IMR-90 (cell line): Measurements from ENCODE around the gene EID3. TPM values are rescaled to one million over a fixed set of nuclear protein-coding genes. Genes with fewer than 3 reads are reported as not detected.

Experiments used
- ATAC-seq: fragments of 200-7000 bp; cut with Tn5 transposase; 2 replicates; pipeline ENCODE4 v1.9.1; 2020; ENCODE audit warnings: low read depth, mild to moderate bottlenecking, moderate library complexity
- BruUV-seq: library from RNA; stranded (reverse); fragments of 400-500 nt; replicated peaks from 2 replicates; lab custom pipeline; 2021; lab: Mats Ljungman, UMichigan
- CTCF ChIA-PET: fragments of 300-600 bp; formaldehyde crosslinking; extraction: SDS; loops from one replicate; lab custom pipeline; 2021; ENCODE audit warnings: antibody characterized with exemption; lab: Yijun Ruan, JAX
- POLR2A ChIA-PET: fragments of 300-600 bp; sonication (Branson Sonifier 250); formaldehyde crosslinking; loops from one replicate; lab custom pipeline; 2022; ENCODE audit warnings: antibody characterized with exemption; ENCODE audit not compliant: unreplicated experiment; lab: Charles Lee
- DNase-seq: peaks from one replicate; pipeline ENCODE4 v3.0.0; 2013
- H2AFZ ChIP-seq: replicated peaks from 2 replicates; pipeline ENCODE3; 2013; ENCODE audit warnings: low read length, mild to moderate bottlenecking; ENCODE audit not compliant: poor library complexity
- H2AK5ac ChIP-seq: 2 replicates; pipeline ENCODE4 v1.6.1; 2013; ENCODE audit warnings: low read depth, low read length, inconsistent platforms
- H2AK9ac ChIP-seq: replicated peaks from 2 replicates; pipeline ENCODE3; 2013; ENCODE audit warnings: mild to moderate bottlenecking, low read depth, low read length, moderate library complexity; ENCODE audit not compliant: poor library complexity
- H2BK120ac ChIP-seq: 2 replicates; pipeline ENCODE4 v1.6.1; 2013; ENCODE audit warnings: low read depth, low read length, inconsistent platforms
- H2BK15ac ChIP-seq: 3 replicates; pipeline ENCODE4 v1.6.1; 2013; ENCODE audit warnings: low read depth, low read length, inconsistent platforms
- H2BK20ac ChIP-seq: 2 replicates; pipeline ENCODE4 v1.6.1; 2013; ENCODE audit warnings: low read depth, mild to moderate bottlenecking, inconsistent platforms, low read length, moderate library complexity
- H2BK5ac ChIP-seq: 2 replicates; pipeline ENCODE4 v1.6.1; 2013; ENCODE audit warnings: mild to moderate bottlenecking, low read depth, low read length, inconsistent platforms; ENCODE audit not compliant: poor library complexity, severe bottlenecking
- H3K14ac ChIP-seq: replicated peaks from 2 replicates; pipeline ENCODE4 v1.6.1; 2013; ENCODE audit warnings: low read depth, low read length, inconsistent platforms
- H3K18ac ChIP-seq: 2 replicates; pipeline ENCODE4 v1.6.1; 2013; ENCODE audit warnings: low read depth, low read length, control low read depth
- H3K23ac ChIP-seq: 2 replicates; pipeline ENCODE4 v1.6.1; 2013; ENCODE audit warnings: low read depth, low read length, inconsistent platforms
- H3K27ac ChIP-seq: 2 replicates; pipeline ENCODE4 v1.5.1; 2013; ENCODE audit warnings: mild to moderate bottlenecking, control low read depth, low read length; ENCODE audit not compliant: insufficient read depth
- H3K27me3 ChIP-seq: 2 replicates; pipeline ENCODE4 v1.6.1; 2013; ENCODE audit warnings: low read length; ENCODE audit not compliant: control insufficient read depth, insufficient read depth
- H3K36me3 ChIP-seq: 2 replicates; pipeline ENCODE4 v1.6.1; 2013; ENCODE audit warnings: low read length, mixed read lengths; ENCODE audit not compliant: control insufficient read depth, insufficient read depth
- H3K4ac ChIP-seq: 2 replicates; pipeline ENCODE4 v1.6.1; 2013; ENCODE audit warnings: low read depth, low read length, inconsistent platforms
- H3K4me1 ChIP-seq: 2 replicates; pipeline ENCODE4 v1.6.1; 2013; ENCODE audit warnings: low read length, mixed read lengths; ENCODE audit not compliant: control insufficient read depth, insufficient read depth
- H3K4me2 ChIP-seq: 2 replicates; pipeline ENCODE4 v1.6.1; 2013; ENCODE audit warnings: low read depth, mild to moderate bottlenecking, control low read depth, low read length, moderate library complexity
- H3K4me3 ChIP-seq: 2 replicates; pipeline ENCODE4 v1.5.1; 2013; ENCODE audit warnings: low read depth, mild to moderate bottlenecking, control low read depth, low read length, moderate library complexity; ENCODE audit not compliant: insufficient read depth
- H3K56ac ChIP-seq: 2 replicates; pipeline ENCODE4 v1.6.1; 2013; ENCODE audit warnings: low read length, inconsistent platforms; ENCODE audit not compliant: insufficient read depth; ENCODE audit errors: extremely low read depth
- H3K79me1 ChIP-seq, 2 experiments: 2 replicates each; pipeline ENCODE4 v1.6.1; 2013; ENCODE audit warnings: low read length in 2 of 2, inconsistent platforms in 1 of 2, low read depth in 1 of 2
- H3K9ac ChIP-seq: 2 replicates; pipeline ENCODE4 v1.6.1; 2013; ENCODE audit warnings: low read depth, low read length, control low read depth
- H3K9me1 ChIP-seq: 2 replicates; pipeline ENCODE4 v1.6.1; 2013; ENCODE audit warnings: low read length, inconsistent platforms; ENCODE audit not compliant: insufficient read depth
- H3K9me3 ChIP-seq: 2 replicates; pipeline ENCODE4 v1.6.1; 2013; ENCODE audit warnings: low read length; ENCODE audit not compliant: control insufficient read depth, insufficient read depth
- H4K20me1 ChIP-seq: 2 replicates; pipeline ENCODE4 v1.6.1; 2013; ENCODE audit warnings: low read length, inconsistent platforms; ENCODE audit not compliant: insufficient read depth
- H4K5ac ChIP-seq: 2 replicates; pipeline ENCODE4 v1.6.1; 2013; ENCODE audit warnings: mild to moderate bottlenecking, low read depth, low read length, control low read depth
- H4K8ac ChIP-seq, 2 experiments: 2 replicates each; pipeline ENCODE4 v1.6.1; 2013; ENCODE audit warnings: low read depth in 2 of 2, low read length in 2 of 2, control low read depth in 1 of 2, inconsistent platforms in 1 of 2
- H4K91ac ChIP-seq: 2 replicates; pipeline ENCODE4 v1.6.1; 2013; ENCODE audit warnings: low read depth, low read length, inconsistent platforms; ENCODE audit not compliant: insufficient read depth
- CHD1 ChIP-seq: IDR thresholded peaks from 2 replicates; pipeline ENCODE4 v1.6.1; 2012; ENCODE audit warnings: low read depth, low read length, improper control_type of control experiment
- MAZ ChIP-seq: IDR thresholded peaks from 2 replicates; pipeline ENCODE4 v1.6.1; 2012; ENCODE audit warnings: low read depth, mild to moderate bottlenecking, low read length, improper control_type of control experiment, moderate library complexity, borderline replicate concordance
- POLR2A ChIP-seq: IDR thresholded peaks from 2 replicates; pipeline ENCODE4 v1.6.1; 2012; ENCODE audit warnings: mild to moderate bottlenecking, low read depth, low read length
- WGBS, 2 experiments: methylation state at CpG; one replicate each; pipeline versions ENCODE4 v1.1.5 to v1.1.7; 2013; ENCODE audit warnings: missing lambda C conversion rate in 2 of 2; ENCODE audit not compliant: insufficient read length in 1 of 2; ENCODE audit errors: extremely low coverage in 2 of 2; 5-methylcytosine and 5-hydroxymethylcytosine counted together
- dilution Hi-C: fragments of 300-500 bp; cut with HindIII; formaldehyde crosslinking; loops from one replicate; pipeline ENCODE4 v1.14.3; 2018; ENCODE audit warnings: low sequenced_read_pairs; ENCODE audit not compliant: unreplicated experiment
- in situ Hi-C: fragments of 300-500 bp; cut with MboI; formaldehyde crosslinking; loops from 3 replicates; pipeline ENCODE4 v1.14.3; 2019; ENCODE audit warnings: low sequenced_read_pairs, inconsistent platforms, mixed read lengths
- intact Hi-C: fragments of 100-400 bp; cut with micrococcal nuclease; formaldehyde crosslinking; loops from 2 replicates; pipeline ENCODE4 v1.10.0; 2022
- polyA plus RNA-seq, 3 experiments: library from polyadenylated mRNA; depleted of rRNA; stranded (reverse); fragments of >200 nt; gene quantifications; 2 replicates each; pipeline ENCODE4 v1.2.3, GENCODE V29; 2012; ENCODE audit warnings: low replicate concordance in 1 of 3
- total RNA-seq: library from RNA; depleted of rRNA; stranded (reverse); fragments of >200 nt; gene quantifications from 2 replicates; pipeline ENCODE4 v1.2.3, GENCODE V29; 2012

The EID3 gene
- total and polyA plus RNA-seq, 2 of the 4 experiments (the other 2 are of a cell fraction), result 2.2 to 4.1 TPM

- peaks cover 20% of the 10 kb centered on the region for H3K9me1 ChIP-seq
- peak; percentile 64 for DNase-seq
- H3K4ac ChIP-seq, result no peak overlapping the region
- H3K27ac ChIP-seq, result no peak overlapping the region
- WGBS, 2 experiments, result 100% methylated on average over 1 of the region's 3 CpGs; no CpG with 5 or more reads in 1 of the 2 experiments
- dilution Hi-C loops, result no loop called here
- peaks cover 84% of the 10 kb centered on the region for H4K20me1 ChIP-seq
- peaks cover 10% of the 10 kb centered on the region for H3K4me1 ChIP-seq
- H3K79me1 ChIP-seq, result peaks cover 33 to 68% of the 10 kb centered on the region in 2 experiments
- H4K8ac ChIP-seq, result no peak overlapping the region
- no peaks in the 10 kb centered on the region for H3K9me3 ChIP-seq
- no peak overlapping the region for H3K18ac ChIP-seq
- intact Hi-C loops, result no loop called here
- TF ChIP-seq POLR2A, result peak; percentile 35
- no peak for TF ChIP-seq MAZ
- TF ChIP-seq CHD1, result no peak
- no peaks in the 10 kb centered on the region for H3K27me3 ChIP-seq
- no peak overlapping the region for H3K23ac ChIP-seq
- H3K4me3 ChIP-seq, result no peak overlapping the region
- H3K9ac ChIP-seq, result no peak overlapping the region
- no peak overlapping the region for H2BK120ac ChIP-seq
- ATAC-seq, result no peak
- ChIA-PET POLR2A (interaction anchor here (0.6 kb wide), 1 partner anchor 20 kb away, joined by 4 read pairs; no protein-coding TSS in a partner anchor), CTCF (interaction anchor here (0.6 kb wide), 1 partner anchor 54 kb away, joined by 4 read pairs; no protein-coding TSS in a partner anchor)
- H2BK15ac ChIP-seq, result no peak overlapping the region
- no peak overlapping the region for H2AK5ac ChIP-seq
- no peak overlapping the region for H4K91ac ChIP-seq
- H2AK9ac ChIP-seq, result no peak overlapping the region
- BruUV-seq, result no TSS peak
- no peak overlapping the region for H3K56ac ChIP-seq
- peaks cover 48% of the 10 kb centered on the region for H3K36me3 ChIP-seq
- H2BK5ac ChIP-seq, result peak overlapping the region; percentile 15
- H3K14ac ChIP-seq, result no peak overlapping the region
- H2BK20ac ChIP-seq, result no peak overlapping the region
- no peak overlapping the region for H3K4me2 ChIP-seq
- H2AFZ ChIP-seq, result no peak overlapping the region
- no peak overlapping the region for H4K5ac ChIP-seq
- in situ Hi-C loops, result no loop called here
Measured at GRCh38 chr12:104352106-104352713, 48.7 kb downstream of the EID3 start.
